GM21367 (cell line): ENCODE data around the gene SMPDL3A.

ENCODE experiments used
- ATAC-seq: cut with Tn5 transposase; IDR thresholded peaks from one replicate; pipeline ENCODE4 v1.9.1; 2021; ENCODE audit not compliant: unreplicated experiment

The SMPDL3A gene

DNA sequence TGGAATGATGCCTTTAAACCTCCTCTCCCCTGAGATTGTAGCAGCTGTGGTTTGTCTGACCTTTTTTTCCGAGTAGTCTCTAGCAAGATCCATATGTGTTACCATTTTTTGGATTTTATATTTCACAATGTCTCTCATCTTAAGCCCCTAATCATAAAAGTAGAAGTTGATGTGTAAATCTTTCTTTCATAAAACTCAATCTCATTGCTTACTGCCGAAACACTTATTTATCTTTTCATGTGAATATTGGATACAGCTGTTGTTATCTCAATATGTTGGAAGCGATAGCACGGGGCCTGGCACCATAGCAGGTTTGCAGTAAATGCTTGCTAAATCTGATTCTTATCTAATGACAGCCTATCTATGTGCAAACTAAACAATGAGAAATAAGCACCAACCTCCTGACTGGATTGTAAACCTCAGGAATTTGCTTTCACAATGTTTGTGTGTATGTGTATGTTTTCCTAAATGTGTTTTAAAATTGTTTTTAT is 14.2 kb downstream of the SMPDL3A start:
- no peak for ATAC-seq

DNA sequence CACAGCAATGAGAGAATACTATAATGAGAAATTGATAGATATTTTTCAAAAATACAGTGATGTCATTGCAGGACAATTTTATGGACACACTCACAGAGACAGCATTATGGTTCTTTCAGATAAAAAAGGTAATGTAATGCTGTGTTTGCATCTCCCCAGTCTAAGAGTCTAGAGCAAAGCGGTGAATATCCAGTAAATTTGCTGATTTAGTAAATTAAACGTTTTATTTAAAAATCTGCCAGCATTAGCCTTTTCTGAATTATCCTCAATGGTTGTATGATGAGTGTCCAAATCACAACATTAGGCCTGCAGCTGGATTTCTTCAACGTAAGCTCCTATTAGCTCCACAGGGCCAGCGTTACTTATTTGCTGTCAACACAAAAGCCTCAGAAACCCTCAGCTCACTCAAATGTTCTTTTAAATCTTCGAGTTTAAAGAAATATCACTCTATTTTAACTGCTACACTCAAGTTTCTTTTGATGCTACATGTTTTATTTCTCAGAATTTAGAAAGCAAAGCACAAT is 16.0 kb downstream of the SMPDL3A start:
- ATAC-seq = no peak

DNA sequence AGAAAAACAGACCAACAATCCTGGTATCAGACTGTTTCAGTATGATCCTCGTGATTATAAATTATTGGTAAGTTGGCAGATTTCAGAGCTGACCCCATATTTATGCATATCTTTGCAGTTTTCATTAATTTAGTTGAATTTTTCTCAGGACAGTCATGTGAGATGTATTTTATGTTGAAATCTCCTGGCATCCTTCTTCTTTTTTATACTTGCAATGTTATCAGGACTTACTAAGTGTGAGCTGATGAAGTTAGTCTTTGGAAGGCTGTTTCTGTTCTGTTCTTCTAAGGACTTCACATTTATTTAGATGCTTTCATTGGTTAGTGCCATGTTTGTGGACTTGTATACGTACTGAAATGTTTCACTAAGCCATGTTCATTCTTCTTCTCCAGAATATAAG is 17.2 kb downstream of the SMPDL3A start:
- no peak for ATAC-seq

DNA sequence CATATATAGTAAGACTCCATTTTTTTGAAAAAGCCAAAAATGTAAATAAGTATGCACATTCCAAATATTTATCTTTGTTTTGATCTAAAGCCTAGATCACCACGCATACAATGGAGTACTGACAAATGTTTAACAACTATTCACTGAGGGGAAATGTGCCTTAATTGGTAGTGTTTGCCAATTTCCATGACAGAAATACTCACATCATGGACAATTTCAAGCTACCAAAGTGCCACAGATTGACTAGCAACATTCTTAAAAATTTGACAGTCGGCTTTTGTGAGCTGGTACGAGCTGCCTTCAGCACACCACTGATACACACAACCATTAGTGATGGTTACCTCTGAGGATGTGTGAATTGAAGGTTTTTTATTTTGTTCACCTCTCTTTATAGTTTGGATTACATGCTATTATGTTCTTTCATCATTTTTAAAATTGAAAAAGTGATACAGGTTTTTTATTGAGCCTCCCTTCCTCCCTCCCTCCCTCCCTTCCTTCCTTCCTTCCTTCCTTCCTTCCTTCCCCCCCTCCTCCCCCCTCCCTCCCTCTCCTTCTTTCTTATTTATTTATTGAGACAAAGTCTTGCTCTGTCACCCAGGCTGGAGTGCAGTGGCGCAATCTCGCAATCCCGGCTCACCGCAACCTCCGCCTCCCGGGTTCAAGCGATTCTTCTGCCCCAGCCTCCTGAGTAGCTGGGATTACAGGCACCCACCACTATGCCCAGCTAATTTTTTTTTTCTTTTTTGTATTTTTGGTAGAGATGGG is 19.2 kb downstream of the SMPDL3A start:
- ATAC-seq = no peak

DNA sequence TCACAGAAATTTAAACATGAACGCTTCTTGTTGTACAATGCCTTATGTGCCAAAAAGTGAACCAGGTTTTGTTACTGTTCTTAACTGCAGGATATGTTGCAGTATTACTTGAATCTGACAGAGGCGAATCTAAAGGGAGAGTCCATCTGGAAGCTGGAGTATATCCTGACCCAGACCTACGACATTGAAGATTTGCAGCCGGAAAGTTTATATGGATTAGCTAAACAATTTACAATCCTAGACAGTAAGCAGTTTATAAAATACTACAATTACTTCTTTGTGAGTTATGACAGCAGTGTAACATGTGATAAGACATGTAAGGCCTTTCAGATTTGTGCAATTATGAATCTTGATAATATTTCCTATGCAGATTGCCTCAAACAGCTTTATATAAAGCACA is 19.9 kb downstream of the SMPDL3A start:
- ATAC-seq = no peak

DNA sequence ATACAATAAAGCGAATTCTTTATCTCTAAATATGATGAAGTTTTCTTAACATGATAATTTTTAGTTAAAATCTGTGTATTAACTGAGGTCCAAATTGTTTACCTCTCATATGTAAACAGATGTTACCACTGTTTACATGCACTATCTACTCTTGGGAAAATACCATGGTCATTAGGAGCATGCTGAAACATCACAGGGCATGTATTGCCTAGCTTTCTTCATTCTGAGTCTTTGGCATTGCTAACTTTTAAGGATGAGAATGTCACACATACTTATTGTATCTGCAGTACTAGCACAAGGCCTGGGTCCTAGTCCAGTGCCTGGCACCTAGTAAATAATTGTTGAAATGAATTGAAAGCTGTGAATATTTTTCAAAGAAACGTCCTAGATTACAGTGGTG is 20.6 kb downstream of the SMPDL3A start:
- ATAC-seq = no peak

DNA sequence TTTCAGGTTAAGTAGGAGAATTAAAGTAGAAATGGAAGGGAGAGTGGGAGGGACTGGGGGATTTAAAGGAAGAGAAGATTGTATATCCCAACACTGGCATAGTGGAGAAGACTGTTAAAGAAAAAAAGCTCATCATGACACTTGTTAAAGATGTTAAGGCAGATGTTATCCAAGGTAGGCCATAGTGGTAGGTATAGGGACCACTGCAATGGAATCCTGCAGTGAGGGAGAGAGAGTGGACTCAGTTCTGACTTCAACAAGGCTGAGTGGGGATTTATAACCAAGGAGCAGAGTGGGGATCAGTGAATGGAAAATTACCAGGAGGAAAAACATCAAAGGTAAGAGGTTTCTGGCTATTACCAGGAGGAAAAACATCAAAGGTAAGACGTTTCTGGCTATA is 21.1 kb downstream of the SMPDL3A start:
- ATAC-seq = no peak

DNA sequence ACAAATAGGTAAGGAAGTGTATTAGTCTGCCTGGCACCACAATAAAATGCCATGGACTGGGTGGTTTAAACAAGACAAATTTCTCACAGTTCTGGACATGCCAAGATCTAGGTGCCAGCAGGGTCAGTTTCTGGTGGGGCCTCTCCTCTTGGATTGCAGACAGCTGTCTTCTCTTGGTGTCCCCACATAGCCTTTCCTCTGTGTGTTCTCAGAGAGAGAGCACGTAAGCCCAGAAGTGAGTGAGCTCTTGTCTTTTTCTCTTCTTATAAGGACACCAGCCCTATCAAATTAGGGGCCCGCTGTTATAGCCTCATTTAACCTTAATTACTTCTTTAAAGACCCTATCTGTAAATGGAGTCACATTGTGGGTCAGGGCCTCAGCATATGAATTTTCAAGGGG is 28.3 kb downstream of the SMPDL3A start:
- no peak for ATAC-seq

DNA sequence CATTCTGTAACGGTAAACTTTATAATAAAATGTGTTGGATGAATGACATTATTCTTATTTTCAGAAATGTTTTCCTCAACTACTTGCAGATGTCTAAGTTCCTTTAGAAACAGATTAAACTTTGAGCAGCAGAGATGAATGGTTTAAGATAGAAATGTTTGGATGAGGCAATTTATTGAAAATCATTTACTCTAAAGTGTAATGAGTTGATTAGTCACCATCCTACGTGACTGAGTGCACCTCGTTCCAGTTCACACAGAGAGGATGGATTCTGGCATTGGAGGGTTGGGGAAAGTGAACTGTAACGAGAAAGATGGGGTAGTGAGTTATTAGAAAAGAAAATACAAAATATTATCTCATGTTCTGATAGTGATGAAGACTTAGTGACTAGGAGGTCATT is 28.7 kb downstream of the SMPDL3A start:
- no peak for ATAC-seq

DNA sequence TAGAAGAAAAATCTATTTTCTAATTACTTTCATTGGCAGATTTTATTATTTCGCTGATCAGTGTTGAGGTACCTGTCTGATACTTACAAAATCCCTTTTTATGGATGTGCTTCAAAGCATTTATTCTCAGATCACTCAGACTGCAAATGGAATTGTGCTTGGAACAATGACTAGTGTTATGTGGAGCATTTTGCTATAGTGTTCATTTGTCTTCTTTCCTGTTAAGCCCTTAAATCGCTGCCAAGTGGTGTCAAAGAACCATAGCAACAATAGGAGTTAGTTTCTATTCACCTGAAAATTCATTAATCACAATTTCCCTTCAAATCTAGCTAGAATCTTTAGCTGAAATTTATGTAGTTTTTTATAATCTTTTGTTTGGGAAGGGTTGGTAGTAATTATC is 29.8 kb downstream of the SMPDL3A start:
- no peak for ATAC-seq

DNA sequence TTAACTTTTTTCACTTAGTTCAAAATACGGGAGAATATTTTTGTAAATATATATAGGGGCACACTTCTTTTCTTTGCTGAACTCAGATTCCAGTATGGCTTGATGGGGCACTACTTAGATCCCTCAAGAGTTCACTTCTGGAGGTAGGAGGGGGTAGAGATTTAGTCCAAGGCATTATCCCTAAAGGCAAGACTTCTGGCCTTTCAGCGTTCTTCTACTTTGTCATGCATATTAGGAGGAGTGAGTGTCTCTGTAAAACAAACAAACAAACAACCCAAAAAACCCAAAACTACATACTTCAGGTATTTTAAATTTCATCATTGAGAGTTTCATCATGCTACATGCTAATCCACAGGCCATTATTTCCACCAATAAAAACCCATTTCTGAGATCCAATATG is 32.0 kb downstream of the SMPDL3A start:
- no peak for ATAC-seq

DNA sequence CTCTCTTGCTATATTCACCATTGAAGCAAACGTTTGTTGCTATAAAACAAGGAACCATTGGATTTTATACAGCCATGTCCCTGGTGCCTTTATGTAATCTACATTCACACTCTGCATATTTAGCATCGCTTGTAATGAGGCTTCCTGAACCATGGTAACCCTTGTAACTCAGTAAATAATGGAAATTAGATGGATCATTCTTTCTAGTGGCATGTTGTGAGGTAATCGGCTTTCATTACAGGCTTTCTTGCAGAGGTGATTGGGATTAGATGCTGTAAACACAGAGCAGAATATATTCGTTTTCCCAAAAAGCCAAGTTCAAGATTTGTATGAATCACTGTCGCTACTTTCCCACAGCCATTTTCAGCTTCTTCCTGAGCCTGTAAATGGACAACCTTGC is 36.1 kb downstream of the SMPDL3A start:
- ATAC-seq = no peak

DNA sequence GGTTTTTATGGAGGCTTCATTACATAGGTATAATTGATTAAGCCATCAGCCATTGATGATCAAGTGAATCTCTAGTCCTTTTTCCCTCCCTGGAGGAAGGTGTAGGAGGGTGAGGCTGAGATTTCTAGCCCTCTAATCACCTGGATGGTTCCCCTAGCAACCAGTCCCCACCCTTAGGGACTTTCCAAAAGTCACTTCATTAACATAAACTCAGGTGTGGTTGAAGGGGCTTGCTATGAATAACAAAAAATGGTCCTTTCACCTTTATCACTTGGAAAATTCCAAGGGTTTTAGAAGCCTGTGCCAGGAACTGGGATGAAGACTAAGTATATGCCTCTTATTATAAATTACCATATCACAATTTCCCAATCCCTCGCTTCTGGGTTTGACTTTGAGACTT is 40.4 kb downstream of the SMPDL3A start:
- no peak for ATAC-seq

DNA sequence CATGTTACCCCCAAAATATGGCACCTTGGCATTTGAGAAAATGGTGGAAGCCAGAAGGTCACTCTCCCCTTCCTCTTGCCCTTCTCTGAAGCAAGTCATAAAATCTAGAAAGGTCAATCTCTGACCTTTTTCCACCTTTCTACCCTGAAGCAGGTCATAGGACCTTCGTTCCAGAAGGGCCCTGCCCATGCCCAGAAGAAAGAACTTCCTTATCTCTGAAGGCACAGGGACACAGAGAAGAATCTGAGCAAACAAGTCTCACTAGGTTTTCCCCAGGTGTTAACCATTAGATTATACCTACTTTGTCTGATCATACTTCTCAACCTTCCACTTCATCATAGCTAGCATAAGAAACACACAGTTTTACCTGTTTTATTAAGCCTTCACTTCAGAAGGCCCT is 42.5 kb downstream of the SMPDL3A start:
- ATAC-seq = no peak

DNA sequence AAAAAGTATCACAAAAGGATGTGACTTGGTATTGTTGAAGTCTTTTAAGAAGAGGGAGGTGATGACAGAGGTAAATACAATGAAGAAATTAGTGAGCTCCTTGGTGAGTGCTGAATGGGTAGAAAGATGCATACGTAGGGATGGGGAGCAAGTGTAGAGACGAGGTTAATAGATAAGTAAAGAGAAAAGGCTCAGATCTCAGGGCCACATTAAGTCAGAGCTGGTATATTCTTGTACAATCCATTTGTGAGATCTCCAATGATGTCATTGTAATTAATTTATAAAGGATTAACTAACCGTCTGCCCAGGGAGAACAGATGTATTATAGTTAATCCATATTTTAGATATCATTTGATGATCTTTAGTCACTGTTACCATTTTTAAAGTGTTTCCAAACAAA is 43.4 kb downstream of the SMPDL3A start:
- ATAC-seq = no peak

DNA sequence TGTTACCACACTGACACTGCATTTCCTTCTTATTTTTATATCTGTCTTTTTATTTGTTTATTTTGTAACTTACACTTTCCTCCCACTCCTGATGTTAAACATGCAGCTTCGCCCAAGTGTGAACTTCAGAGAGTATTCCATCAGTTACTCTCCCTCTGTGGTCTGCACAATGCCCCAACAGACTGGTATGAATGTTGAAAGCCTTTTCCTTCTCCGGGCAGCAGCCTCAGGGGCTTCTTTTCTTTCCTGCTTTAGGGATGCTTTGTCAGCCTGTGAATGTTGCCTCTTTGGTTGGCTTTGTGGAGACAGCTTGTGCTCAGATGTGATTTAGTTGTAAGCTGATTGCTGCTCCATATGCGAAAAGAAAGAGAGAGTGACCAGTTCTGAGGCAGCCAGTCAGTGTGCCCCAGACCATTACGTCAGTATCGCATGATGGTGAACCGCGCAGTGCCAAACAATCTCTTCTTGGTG is 44.0 kb downstream of the SMPDL3A start:
- no peak for ATAC-seq

DNA sequence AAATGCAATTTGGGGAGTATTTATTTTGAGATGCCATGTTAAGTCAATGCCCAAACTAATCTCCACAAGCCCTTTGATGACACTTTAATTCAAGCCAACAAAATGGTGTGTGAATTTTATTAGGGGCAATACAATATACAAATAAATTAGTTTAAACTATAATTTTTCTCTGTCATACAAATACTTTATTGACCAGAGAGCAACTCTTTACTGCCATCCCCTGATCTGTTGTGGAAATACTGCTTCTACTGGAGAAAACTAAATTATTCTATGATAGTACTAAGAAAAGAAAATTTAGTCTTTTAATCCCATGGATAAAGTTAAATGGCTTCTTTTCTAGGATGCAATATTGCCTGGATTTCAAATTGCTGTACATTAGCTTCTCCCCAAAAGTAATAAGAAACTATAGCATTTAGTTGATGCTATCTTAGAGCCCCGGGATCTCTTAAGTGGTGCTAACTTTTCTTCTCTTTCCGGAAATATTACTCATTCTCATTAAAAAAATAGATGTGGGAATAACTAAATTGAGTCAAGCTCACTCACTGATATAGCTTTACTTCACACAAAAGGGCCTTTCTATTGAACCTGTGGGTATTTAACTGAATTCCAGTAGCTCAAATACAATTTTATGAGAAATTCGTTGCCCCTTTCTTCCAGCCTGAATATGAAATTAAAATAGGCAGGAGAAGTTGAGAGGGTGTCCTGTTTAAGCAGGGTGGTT is 49.2 kb downstream of the SMPDL3A start:
- no peak for ATAC-seq

DNA sequence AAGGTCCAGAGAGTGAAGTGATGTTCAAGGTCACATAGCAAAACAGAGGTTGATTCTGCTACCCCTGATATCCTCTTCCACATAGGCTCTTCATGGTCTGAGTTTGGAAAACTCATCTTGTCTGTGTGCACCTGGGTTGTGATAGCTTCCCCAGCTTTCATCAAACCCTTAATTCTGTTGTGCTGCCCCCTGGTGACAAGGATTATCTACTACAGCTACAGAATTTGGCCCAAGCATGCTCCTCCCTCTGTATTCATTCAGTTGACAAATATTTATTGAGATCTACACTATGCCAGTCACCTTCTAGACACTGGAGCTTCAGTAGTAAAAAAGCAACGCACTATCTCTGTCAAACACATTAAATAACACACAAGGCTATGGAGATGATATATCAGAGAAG is 50.4 kb downstream of the SMPDL3A start:
- peak; percentile 96 for ATAC-seq

DNA sequence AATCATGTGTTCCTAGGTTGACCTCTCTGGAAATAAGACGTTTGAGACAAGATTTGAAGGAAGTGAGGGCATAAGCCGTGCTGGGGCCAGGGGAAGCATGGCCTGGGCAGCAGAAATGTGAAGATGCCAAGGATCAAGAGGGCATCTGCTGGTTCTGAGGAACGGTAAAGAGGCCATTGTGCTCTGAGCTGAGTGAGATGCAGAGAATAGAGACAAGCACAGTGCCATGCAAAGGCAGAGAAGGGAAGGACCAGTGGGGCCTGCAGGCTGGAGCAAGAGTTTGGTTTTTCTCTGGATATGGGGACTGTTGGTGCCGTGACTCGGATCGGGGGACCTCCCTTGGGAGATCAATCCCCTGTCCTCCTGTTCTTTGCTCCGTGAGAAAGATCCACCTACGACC is 50.8 kb downstream of the SMPDL3A start:
- no peak for ATAC-seq

DNA sequence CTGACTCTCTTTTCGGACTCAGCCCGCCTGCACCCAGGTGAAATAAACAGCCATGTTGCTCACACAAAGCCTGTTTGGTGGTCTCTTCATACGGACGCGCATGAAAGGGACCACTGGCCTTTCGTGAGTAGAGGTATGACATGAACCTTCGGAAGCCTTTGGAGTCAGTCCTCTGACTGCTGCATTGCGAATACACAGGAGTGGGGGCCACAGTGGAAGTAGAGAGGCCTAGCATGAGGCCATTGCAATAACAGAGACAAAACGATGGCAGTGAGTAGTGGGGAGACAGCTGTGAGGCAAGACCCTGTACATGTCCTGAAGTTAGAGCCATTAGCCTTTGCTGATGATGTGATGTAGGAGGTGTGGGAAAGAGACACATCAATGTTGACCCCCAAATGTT is 56.4 kb downstream of the SMPDL3A start:
- no peak for ATAC-seq

DNA sequence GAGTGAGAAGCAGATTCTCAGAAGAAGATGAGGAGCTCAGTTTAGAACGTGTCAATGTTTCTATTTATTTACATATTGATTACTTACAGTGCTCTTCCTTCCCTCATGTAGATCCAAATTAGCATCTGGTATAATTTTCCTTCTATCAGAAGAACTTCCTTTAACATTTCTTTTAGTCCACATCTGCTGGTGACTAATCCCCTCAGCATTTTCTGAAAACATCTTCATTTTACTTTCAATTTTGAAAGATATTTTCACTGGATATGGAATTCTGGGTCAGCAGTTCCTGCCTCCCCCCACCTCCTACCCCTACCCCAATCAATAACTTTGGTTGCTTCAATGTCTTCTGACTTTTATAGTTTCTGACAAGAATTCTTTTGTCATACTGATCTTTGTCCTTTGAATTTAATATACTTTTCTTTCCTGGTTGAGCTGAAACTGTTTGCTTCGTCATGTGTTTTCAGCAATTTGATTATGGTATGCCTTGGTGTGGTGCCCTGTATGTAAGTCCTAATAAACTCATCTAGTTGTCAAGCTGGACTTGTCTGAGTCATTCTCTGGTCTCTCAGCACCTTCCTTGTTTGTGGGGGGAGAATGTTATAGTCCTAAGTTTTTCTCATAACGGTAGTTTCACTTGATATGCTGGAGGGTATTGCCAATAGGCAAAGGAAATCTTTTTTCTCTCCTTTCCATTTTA is 57.0 kb downstream of the SMPDL3A start:
- no peak for ATAC-seq
